Peyer's patch (tissue), 4 donors: ENCODE results near the gene KCNE2. TPM values are rescaled to one million over a fixed set of nuclear protein-coding genes. Genes with fewer than 3 reads are reported as not detected.

Experiments used
- DNase-seq, 3 donors: peaks; one replicate each; pipeline ENCODE4 v3.0.0-alpha.2; 2017 to 2019
- H3K27ac ChIP-seq, 4 donors: fragments of 200-600 bp; sonication (generic); one replicate each; pipeline ENCODE4 v1.5.1; 2016 to 2019
- H3K27me3 ChIP-seq, 2 donors: fragments of 200-600 bp; sonication (generic); one replicate each; pipeline ENCODE4 v1.5.1; 2019
- H3K36me3 ChIP-seq, 3 donors: fragments of 200-600 bp; sonication (generic); one replicate each; pipeline ENCODE4 v1.5.1; 2016 to 2019
- H3K4me1 ChIP-seq, 4 donors: fragments of 200-600 bp; sonication (generic); one replicate each; pipeline ENCODE4 v1.5.1; 2016 to 2019
- H3K4me3 ChIP-seq, 4 donors: fragments of 200-600 bp; sonication (generic); 1 replicate in 3 of 4; 2 replicates in 1 of 4; pipeline ENCODE4 v1.5.1; 2016 to 2019; ENCODE audit warnings: mild to moderate bottlenecking in 1 of 4
- H3K9me3 ChIP-seq, 4 donors: fragments of 200-600 bp; sonication (generic); one replicate each; pipeline ENCODE4 v1.5.1; 2016 to 2019; ENCODE audit warnings: mild to moderate bottlenecking in 1 of 4
- CTCF ChIP-seq, 6 experiments: fragments of 450-650 bp in 4 of 6; fragments of 200-600 bp in 2 of 6; sonication (generic) in 1 of 6; IDR thresholded peaks; one replicate each; pipeline ENCODE4 v1.5.1; 2017 to 2019; ENCODE audit warnings: antibody characterized with exemption in 6 of 6, mild to moderate bottlenecking in 3 of 6, moderate library complexity in 1 of 6
- POLR2A ChIP-seq, 2 donors: fragments of 450-650 bp; IDR thresholded peaks; one replicate each; pipeline ENCODE4 v1.5.1; 2017; ENCODE audit warnings: antibody characterized with exemption in 2 of 2, mild to moderate bottlenecking in 2 of 2, moderate library complexity in 2 of 2
- total RNA-seq, 4 donors: library from RNA; depleted of rRNA; stranded (reverse); fragments of >200 nt; gene quantifications; one replicate each; pipeline ENCODE4 v1.1.0, GENCODE V29; 2016

The KCNE2 gene
- total RNA-seq, 4 donors from 2014 or later: not detected

- no peaks in the 10 kb centered on the region for H3K27me3 ChIP-seq
- H3K36me3 ChIP-seq: no peaks in the 10 kb centered on the region
- H3K4me1 ChIP-seq: no peaks in the 10 kb centered on the region
- TF ChIP-seq POLR2A (IDR thresholded peaks at IDR 0.05) (no peak), CTCF (IDR thresholded peaks at IDR 0.05) (peak in 1 of 6 experiments; percentile 2)
- no peak for DNase-seq
- no peak overlapping the region for H3K27ac ChIP-seq
- no peaks in the 10 kb centered on the region for H3K9me3 ChIP-seq
- no peak overlapping the region for H3K4me3 ChIP-seq
Observed at GRCh38 chr21:34362136-34362444, 1.7 kb upstream of the KCNE2 start.

- H3K4me1 ChIP-seq: no peaks in the 10 kb centered on the region
- no peaks in the 10 kb centered on the region for H3K36me3 ChIP-seq
- no peak overlapping the region for H3K4me3 ChIP-seq
- H3K27me3 ChIP-seq: no peaks in the 10 kb centered on the region
- TF ChIP-seq POLR2A (IDR thresholded peaks at IDR 0.05): no peak
- TF ChIP-seq CTCF (IDR thresholded peaks at IDR 0.05): no peak
- DNase-seq: peak in 1 of 3 donors; percentile 13
- H3K27ac ChIP-seq: no peak overlapping the region
- no peaks in the 10 kb centered on the region for H3K9me3 ChIP-seq
Observed at GRCh38 chr21:34362670-34363069, 1.1 kb upstream of the KCNE2 start.

- TF ChIP-seq POLR2A (IDR thresholded peaks at IDR 0.05): no peak
- no peak for TF ChIP-seq CTCF (IDR thresholded peaks at IDR 0.05)
- no peaks in the 10 kb centered on the region for H3K27me3 ChIP-seq
- H3K9me3 ChIP-seq: no peaks in the 10 kb centered on the region
- H3K4me1 ChIP-seq: no peaks in the 10 kb centered on the region
- H3K36me3 ChIP-seq: no peaks in the 10 kb centered on the region
- no peak overlapping the region for H3K27ac ChIP-seq
- peak in 1 of 3 donors; percentile 24 for DNase-seq
- no peak overlapping the region for H3K4me3 ChIP-seq
Observed at GRCh38 chr21:34364921-34365320, 1.1 kb downstream of the KCNE2 start.

- TF ChIP-seq CTCF (IDR thresholded peaks at IDR 0.05) (no peak), POLR2A (IDR thresholded peaks at IDR 0.05) (no peak)
- H3K36me3 ChIP-seq: no peaks in the 10 kb centered on the region
- H3K27me3 ChIP-seq: no peaks in the 10 kb centered on the region
- no peak overlapping the region for H3K27ac ChIP-seq
- H3K4me1 ChIP-seq: no peaks in the 10 kb centered on the region
- DNase-seq: peak in 2 of 3 donors; percentile 11 to 21
- no peaks in the 10 kb centered on the region for H3K9me3 ChIP-seq
- H3K4me3 ChIP-seq: no peak overlapping the region
Observed at GRCh38 chr21:34365809-34366208, 2.0 kb downstream of the KCNE2 start.

- Histone ChIP-seq H3K9me3 (no peaks in the 10 kb centered on the region), H3K4me3 (no peak overlapping the region), H3K27me3 (no peaks in the 10 kb centered on the region), H3K27ac (no peak overlapping the region), H3K36me3 (no peaks in the 10 kb centered on the region), H3K4me1 (no peaks in the 10 kb centered on the region)
- TF ChIP-seq POLR2A (IDR thresholded peaks at IDR 0.05): no peak
- TF ChIP-seq CTCF (IDR thresholded peaks at IDR 0.05): peak; percentile 13 to 65 (median 56)
- DNase-seq: peak in 2 of 3 donors; percentile 31 to 66
Observed at GRCh38 chr21:34367320-34367935, 3.6 kb downstream of the KCNE2 start.

DNA sequence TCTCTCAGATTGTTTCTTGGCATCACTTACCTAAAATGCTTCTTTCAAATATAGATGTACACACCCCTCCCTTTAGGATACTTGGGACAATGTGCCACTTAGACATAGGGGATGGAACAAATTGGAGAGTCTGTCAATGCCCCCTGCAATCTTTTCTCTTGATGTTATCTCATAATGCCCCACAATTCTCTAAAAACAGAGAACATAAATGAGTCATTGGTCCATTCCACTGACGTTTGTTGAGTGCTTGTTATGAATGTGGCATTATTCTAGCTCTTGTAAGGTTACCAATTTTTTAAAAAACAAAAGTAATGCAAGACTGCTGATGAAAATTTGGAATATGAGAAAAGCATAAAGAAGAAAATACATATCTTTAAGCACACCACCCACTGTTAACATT, 5.9 kb downstream of the KCNE2 start:
- Histone ChIP-seq H3K27me3 (no peaks in the 10 kb centered on the region), H3K36me3 (no peaks in the 10 kb centered on the region), H3K4me1 (no peaks in the 10 kb centered on the region), H3K9me3 (no peaks in the 10 kb centered on the region), H3K27ac (no peak overlapping the region), H3K4me3 (no peak overlapping the region)
- TF ChIP-seq CTCF (IDR thresholded peaks at IDR 0.05) (no peak), POLR2A (IDR thresholded peaks at IDR 0.05) (no peak)
- DNase-seq: no peak
